Kidney (tissue), 14 donors: ENCODE results near the gene TENT4B. TPM values are rescaled to one million over a fixed set of nuclear protein-coding genes. Genes with fewer than 3 reads are reported as not detected.

Experiments
- DNase-seq, 5 donors: peaks; one replicate each; pipeline ENCODE4 v3.0.0-alpha.2; 2013 to 2020
- FAIRE-seq: peaks from 2 replicates; lab custom pipeline; 2012; peaks lifted over from hg19 to GRCh38; lab: Jason Lieb, UNC
- H3K27ac ChIP-seq, 2 donors: one replicate each; pipeline ENCODE4 v1.7.0; 2013; ENCODE audit warnings: low read depth in 2 of 2, low read length in 2 of 2, inconsistent platforms in 1 of 2
- H3K27me3 ChIP-seq: one replicate; pipeline ENCODE4 v1.7.1; 2013; ENCODE audit warnings: low read length, inconsistent platforms; ENCODE audit not compliant: control insufficient read depth, insufficient read depth
- H3K36me3 ChIP-seq, 3 donors: one replicate each; pipeline versions ENCODE4 v1.7.0 to v1.7.1; 2013; ENCODE audit warnings: low read length in 3 of 3, control low read depth in 1 of 3, inconsistent platforms in 1 of 3; ENCODE audit not compliant: insufficient read depth in 3 of 3, control insufficient read depth in 2 of 3
- H3K4me1 ChIP-seq, 3 donors: one replicate each; pipeline versions ENCODE4 v1.7.0 to v1.7.1; 2013; ENCODE audit warnings: low read length in 3 of 3, inconsistent platforms in 1 of 3, low read depth in 1 of 3; ENCODE audit not compliant: control insufficient read depth in 2 of 3, insufficient read depth in 2 of 3
- H3K4me3 ChIP-seq, 3 donors: one replicate each; pipeline versions ENCODE4 v1.7.0 to v1.8.1; 2013; ENCODE audit warnings: low read length in 3 of 3, control low read depth in 1 of 3, inconsistent platforms in 1 of 3
- H3K9ac ChIP-seq, 3 donors: one replicate each; pipeline versions ENCODE4 v1.7.0 to v1.7.1; 2013; ENCODE audit warnings: low read length in 3 of 3, control low read depth in 1 of 3, inconsistent platforms in 1 of 3
- H3K9me3 ChIP-seq, 3 donors: one replicate each; pipeline versions ENCODE4 v1.7.0 to v1.7.1; 2013; ENCODE audit warnings: low read length in 3 of 3, control low read depth in 1 of 3, inconsistent platforms in 1 of 3; ENCODE audit not compliant: control insufficient read depth in 2 of 3, insufficient read depth in 1 of 3
- CTCF ChIP-seq: IDR thresholded peaks from 3 replicates; pipeline ENCODE4 v1.5.1; 2012; ENCODE audit warnings: mild to moderate bottlenecking, moderate library complexity, borderline replicate concordance; ENCODE audit not compliant: insufficient read depth; ENCODE audit errors: extremely low read depth
- intact Hi-C: fragments of 100-400 bp; cut with DNase I; formaldehyde crosslinking; loops from one replicate; pipeline ENCODE4 v1.11.1; 2022
- polyA plus RNA-seq: library from polyadenylated mRNA; stranded (reverse); fragments of 350-450 nt; fragmentation: Illumina TruSeq; extraction: RNeasy Lipid Tissue Mini Kit (QIAGEN cat#74804); gene quantifications from one replicate; pipeline ENCODE4 v1.2.3, GENCODE V29; 2014; ENCODE audit warnings: low read depth, low replicate concordance; ENCODE audit not compliant: insufficient read depth
- total RNA-seq: library from RNA; stranded (reverse); fragmentation: NEBNext Ultra II Directional; extraction: Animal tissue kit (Norgen Biotek cat#: 25700); gene quantifications from one replicate; pipeline ENCODE4 v1.2.1, GENCODE V29; 2021
- donor health status: control.
- donor health status: control.
- donor health status: control.
- donor health status: control.
- donor health status: control.
- donor health status: DM: yes; HTN: yes; CAD: no.
- donor health status: Normal renal cell carcinoma (clear cell type).

Gene TENT4B
- total and polyA plus RNA-seq, 2 donors from 2014 or later = 4.7 to 13.2 TPM

DNA sequence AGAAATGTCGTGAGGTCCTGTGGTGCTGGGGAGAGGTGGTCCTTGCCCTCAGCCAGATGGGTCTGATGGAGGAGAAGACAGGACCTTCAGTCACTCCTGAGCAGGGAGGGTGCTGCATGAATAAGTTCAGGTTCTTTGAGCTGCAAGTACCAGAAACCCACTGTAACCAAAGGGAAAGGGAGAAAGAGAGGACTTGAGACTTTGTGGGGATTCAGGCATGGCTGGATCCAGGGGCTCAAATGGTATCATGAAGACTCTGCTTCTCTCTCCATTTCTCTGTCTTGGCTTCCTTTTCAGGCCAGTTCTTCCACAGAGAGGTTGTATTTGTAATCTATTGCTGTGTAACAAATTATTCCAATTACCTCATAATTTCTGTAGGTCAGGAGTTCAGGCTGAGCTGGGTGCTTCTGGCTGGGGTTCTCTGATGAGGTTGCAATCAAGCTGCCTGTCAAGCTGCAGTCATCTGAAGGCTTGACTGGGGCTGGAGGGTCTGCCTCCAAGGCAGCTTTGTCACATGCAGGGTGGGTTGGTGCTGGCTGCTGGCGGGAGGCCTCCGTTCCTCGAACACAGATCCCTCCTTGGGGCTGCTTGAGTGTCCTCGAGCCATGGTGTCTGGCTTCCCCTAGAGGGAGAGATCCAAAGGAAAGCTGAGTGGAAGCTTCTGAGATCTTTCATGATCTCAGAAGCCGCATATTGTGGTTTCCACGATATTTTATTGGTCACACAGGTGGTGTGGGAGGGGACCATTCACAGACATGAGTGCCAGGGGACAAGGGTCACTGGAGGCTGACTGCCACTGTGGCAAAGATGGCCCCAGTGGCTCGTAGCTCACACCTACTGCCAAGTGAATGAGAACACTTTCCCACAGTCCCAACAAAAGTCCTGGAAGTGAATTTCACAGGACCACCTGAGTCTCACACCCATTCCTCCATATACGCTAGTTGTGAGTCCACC is 107.4 kb downstream of the TENT4B start:
- Histone ChIP-seq H3K4me1 (peaks cover 0 to under 1% (median 0%) of the 10 kb centered on the region in 3 donors), H3K9ac (no peak overlapping the region), H3K9me3 (no peaks in the 10 kb centered on the region), H3K4me3 (no peak overlapping the region), H3K27me3 (no peaks in the 10 kb centered on the region), H3K36me3 (no peaks in the 10 kb centered on the region), H3K27ac (no peak overlapping the region)
- no peak for TF ChIP-seq CTCF
- DNase-seq = peak in 1 of 5 donors; percentile 41
- intact Hi-C loops = no loop called here
- FAIRE-seq = no peak

- Histone ChIP-seq H3K4me1 (peaks cover 0 to 2% (median 0%) of the 10 kb centered on the region in 3 donors), H3K27me3 (no peaks in the 10 kb centered on the region), H3K9ac (no peak overlapping the region), H3K4me3 (no peak overlapping the region), H3K27ac (no peak overlapping the region), H3K36me3 (no peaks in the 10 kb centered on the region), H3K9me3 (no peaks in the 10 kb centered on the region)
- FAIRE-seq = no peak
- intact Hi-C loops = no loop called here
- no peak for TF ChIP-seq CTCF
- DNase-seq = peak in 1 of 5 donors; percentile 61
Measured at GRCh38 chr16:50261160-50261706, 108.1 kb downstream of the TENT4B start.

DNA sequence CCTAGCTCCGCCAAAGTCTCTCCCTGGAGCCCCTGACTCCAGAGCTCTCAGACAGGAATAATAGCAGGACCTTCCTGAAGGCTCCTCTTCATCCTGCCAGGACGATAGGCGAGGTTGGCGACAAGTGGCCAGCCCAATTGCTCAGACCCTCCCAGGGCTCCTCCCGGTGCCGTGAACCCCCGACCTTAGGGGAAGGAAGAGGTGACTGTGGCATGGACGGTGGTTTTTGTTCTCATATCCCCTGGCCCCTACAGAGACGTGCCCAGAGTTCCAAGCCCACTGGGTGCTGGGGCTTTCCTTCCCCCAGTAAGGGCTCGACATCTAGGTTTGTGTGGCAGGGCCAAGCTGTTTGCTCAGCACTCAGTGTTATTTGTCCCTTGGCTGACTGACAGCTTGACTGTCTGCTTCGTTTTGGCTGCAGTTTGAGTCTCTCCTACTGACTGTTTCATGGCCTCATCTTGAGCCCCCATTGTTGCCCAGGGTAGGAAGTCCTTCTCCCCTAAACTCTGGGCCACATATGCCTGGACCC is 108.7 kb downstream of the TENT4B start:
- Histone ChIP-seq H3K4me3 (no peak overlapping the region), H3K27ac (no peak overlapping the region), H3K4me1 (peaks cover 0 to 2% (median 0%) of the 10 kb centered on the region in 3 donors), H3K9me3 (no peaks in the 10 kb centered on the region), H3K27me3 (no peaks in the 10 kb centered on the region), H3K36me3 (no peaks in the 10 kb centered on the region), H3K9ac (no peak overlapping the region)
- FAIRE-seq (no peak), DNase-seq (peak in 1 of 5 donors; percentile 59)
- intact Hi-C loops = no loop called here
- no peak for TF ChIP-seq CTCF
